Liver (tissue), 3 donors: Measurements from ENCODE around the gene KLHL34.

ENCODE experiments used
- ATF3 ChIP-seq: IDR thresholded peaks from 2 replicates; pipeline ENCODE4 v1.6.1; 2016; ENCODE audit warnings: antibody characterized with exemption
- CTCF ChIP-seq: fragments of 150-350 bp; IDR thresholded peaks from 2 replicates; pipeline ENCODE4 v1.5.1; 2017; ENCODE audit warnings: improper control_type of control experiment, low read depth, low read length; ENCODE audit not compliant: missing input control
- EGR1 ChIP-seq, 2 donors: IDR thresholded peaks; 2 replicates each; pipeline ENCODE4 v1.6.1; 2016 to 2018; ENCODE audit warnings: antibody characterized with exemption in 2 of 2, low read depth in 2 of 2
- GABPA ChIP-seq, 2 donors: IDR thresholded peaks in 1 of 2; conservative IDR thresholded peaks in 1 of 2; 2 replicates each; pipeline ENCODE4 v1.6.1; 2016; ENCODE audit warnings: antibody characterized with exemption in 2 of 2, mild to moderate bottlenecking in 1 of 2, moderate library complexity in 1 of 2
- HNF4A ChIP-seq, 2 donors: conservative IDR thresholded peaks; 2 replicates each; pipeline ENCODE4 v1.6.1; 2016; ENCODE audit warnings: antibody characterized with exemption in 2 of 2, mild to moderate bottlenecking in 2 of 2
- JUND ChIP-seq, 2 donors: IDR thresholded peaks; 2 replicates each; pipeline ENCODE4 v1.6.1; 2016; ENCODE audit warnings: antibody characterized with exemption in 2 of 2
- MAX ChIP-seq: IDR thresholded peaks from 2 replicates; pipeline ENCODE4 v1.6.1; 2016; ENCODE audit warnings: antibody characterized with exemption
- RAD21 ChIP-seq, 2 donors: IDR thresholded peaks; 2 replicates each; pipeline ENCODE4 v1.6.1; 2016; ENCODE audit warnings: antibody characterized with exemption in 2 of 2, mild to moderate bottlenecking in 2 of 2
- REST ChIP-seq: IDR thresholded peaks from 2 replicates; pipeline ENCODE4 v1.6.1; 2016; ENCODE audit warnings: antibody characterized with exemption, mild to moderate bottlenecking
- SP1 ChIP-seq: IDR thresholded peaks from 2 replicates; pipeline ENCODE4 v1.6.1; 2018; ENCODE audit warnings: antibody characterized with exemption, mild to moderate bottlenecking
- TAF1 ChIP-seq: conservative IDR thresholded peaks from 2 replicates; pipeline ENCODE4 v1.6.1; 2016; ENCODE audit warnings: antibody characterized with exemption, mild to moderate bottlenecking
- YY1 ChIP-seq: IDR thresholded peaks from 2 replicates; pipeline ENCODE4 v1.6.1; 2016; ENCODE audit warnings: antibody characterized with exemption, mild to moderate bottlenecking
- donor health status: healthy.
- donor health status: healthy.

- TF ChIP-seq CTCF (no peak), YY1 (no peak), HNF4A (conservative IDR thresholded peaks at IDR 0.05) (no peak), RAD21 (IDR thresholded peaks at IDR 0.05) (no peak), JUND (IDR thresholded peaks at IDR 0.05) (no peak), REST (no peak), EGR1 (IDR thresholded peaks at IDR 0.05; ENCODE audit: low read depth in 2 of 2) (no peak), TAF1 (no peak), MAX (no peak), ATF3 (no peak), GABPA (IDR thresholded peaks at IDR 0.05 in 1 of 2, conservative IDR thresholded peaks at IDR 0.05 in 1 of 2) (no peak), SP1 (no peak)
Observed at GRCh38 chrX:21699136-21699535, 41.0 kb upstream of the KLHL34 start.
